Activated CD4-positive, CD25-positive, alpha-beta regulatory T cell treated with anti-CD3 and anti-CD28 coated beads, Interleukin-2, amount 50 U/mL, for 72 hours (primary cell): ENCODE data around the gene KIRREL1.

Source experiments
- DNase-seq: peaks from one replicate; pipeline ENCODE4 v3.0.0; 2021

The KIRREL1 gene

DNA sequence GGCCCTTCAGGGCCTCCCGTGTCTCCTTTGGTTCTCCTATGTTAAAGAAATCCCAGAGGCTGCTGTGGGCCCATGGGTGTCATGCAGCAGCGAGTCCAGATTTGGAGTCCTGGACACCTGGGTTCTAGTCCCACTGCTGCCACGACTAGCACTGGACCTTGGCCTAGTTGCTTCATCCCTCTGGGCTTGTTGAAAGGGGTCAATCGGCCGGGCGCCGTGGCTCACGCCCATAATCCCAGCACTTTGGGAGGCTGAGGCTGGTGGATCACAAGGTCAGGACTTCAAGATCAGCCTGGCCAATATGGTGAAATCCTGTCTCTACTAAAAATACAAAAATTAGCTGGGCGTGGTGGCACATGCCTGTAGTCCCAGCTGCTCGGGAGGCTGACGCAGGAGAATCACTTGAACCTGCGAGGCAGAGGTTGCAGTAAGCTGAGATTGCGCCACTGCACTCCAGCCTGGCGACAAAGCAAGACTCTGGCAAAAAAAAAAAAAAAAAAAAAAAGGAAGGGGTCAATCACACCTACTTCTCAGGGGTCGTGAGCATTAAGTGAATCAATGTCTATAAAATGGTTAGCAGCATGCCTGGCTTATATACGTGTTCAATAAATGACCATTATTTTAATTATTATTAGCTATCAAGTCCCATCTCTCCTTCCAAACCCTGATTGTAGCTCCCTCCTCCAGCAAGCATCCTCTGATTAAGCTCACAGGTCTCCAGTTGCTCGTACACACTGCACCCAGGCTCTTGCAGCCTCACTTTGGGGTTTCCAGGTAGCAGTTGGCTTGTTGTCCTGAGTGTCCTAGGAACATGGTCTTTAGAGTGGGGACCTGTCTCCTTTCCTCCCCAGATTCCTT is 43.8 kb downstream of the KIRREL1 start:
- no peak for DNase-seq

DNA sequence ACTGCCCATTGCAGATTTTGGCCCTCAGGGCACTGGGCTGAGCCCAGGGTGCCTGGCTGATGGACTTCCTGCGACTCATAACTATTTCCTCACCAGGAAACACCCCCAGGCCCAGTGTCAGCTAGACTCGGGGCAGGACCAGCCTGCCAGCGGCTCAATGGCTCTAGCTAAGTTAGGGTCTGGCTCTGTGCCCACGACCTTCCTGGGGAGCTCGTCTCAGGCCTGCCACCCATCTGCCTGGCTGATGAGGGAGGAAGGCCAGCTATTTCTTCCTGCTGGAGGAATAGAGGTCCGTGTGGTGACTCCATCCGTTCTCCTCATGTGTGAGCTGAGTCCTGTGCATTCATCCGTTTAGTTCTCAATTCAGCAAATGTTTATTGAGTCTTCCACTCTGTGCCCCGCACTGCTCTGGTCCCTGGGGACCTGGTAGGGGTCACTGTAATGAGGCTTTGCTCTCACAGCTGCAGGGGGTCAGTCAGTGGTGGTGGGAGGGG is 44.5 kb downstream of the KIRREL1 start:
- DNase-seq, result no peak

DNA sequence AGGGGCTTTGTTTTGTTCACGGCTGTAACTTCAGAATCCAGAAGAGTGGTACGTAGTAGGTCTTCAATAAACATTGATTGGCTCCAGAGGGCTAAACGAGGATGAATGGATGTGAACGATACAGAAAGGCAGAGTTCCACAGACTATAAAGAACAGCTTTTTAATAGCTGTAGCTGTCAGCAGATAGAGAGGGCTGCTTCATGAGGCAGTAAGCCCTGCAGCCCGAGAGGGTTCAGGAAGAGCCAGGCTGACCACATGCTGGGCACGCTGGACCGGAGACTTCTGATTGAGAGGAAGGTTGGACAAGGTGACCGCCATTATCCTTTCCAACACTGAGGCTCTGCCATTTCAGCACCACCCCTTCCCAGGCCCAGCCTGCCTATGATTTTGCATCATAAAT is 45.3 kb downstream of the KIRREL1 start:
- no peak for DNase-seq

DNA sequence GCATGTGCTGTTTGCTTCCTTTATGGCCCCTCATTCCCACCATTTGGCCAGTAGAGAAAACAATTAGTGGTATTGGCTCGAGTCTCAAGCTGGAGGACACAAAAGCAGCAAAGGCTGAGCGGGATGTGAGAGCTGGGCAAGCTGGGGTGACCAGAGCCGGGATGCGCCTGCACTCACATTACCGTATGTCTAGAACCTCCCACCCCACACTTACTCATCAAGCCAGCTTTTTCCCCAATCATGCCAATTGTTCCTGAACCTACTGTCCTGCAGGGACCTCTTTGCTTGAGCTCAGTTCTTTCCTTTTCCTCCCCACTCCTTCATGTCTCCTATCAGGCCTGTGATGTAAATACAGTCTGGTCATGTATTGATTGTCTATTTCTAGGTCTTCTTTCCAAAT is 45.9 kb downstream of the KIRREL1 start:
- no peak for DNase-seq

DNA sequence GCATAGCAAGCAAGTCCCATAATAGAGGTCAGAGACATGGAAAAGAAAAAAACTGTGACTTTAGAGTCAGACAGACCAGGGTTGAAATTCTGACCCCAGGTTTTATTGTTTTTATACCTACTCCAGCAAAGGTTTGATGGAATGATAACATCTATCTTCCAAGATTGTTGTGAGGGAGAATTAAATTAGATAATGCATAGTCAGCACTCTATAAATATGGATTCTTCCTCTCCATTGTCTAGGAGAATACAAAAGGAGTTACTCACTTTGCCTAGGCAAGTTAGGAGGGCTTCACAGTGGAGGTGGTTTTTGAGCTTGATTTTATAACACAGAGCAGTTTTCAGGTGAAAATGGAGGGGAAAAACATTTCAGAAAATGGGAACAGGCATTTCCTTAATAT is 46.9 kb downstream of the KIRREL1 start:
- no peak for DNase-seq

DNA sequence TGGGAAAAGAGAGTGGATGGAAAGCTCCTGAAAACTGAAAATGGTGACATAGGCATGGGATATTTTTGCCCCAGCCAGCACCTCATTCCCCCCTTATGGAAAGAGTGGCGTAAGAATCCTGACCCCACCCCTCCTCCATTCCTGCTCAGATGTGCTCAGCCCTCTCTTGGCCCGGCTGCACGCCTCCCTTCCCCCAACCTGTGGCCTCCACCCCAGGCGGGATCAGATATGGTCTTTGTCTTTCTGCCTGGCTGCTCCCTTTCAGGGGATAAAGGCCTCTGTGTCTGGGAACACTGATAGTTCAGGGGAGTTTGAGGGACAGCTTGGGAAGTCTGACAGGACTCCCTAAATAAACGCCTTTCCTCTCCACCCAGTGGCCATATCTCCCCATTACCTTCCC is 49.8 kb downstream of the KIRREL1 start:
- DNase-seq, result no peak

DNA sequence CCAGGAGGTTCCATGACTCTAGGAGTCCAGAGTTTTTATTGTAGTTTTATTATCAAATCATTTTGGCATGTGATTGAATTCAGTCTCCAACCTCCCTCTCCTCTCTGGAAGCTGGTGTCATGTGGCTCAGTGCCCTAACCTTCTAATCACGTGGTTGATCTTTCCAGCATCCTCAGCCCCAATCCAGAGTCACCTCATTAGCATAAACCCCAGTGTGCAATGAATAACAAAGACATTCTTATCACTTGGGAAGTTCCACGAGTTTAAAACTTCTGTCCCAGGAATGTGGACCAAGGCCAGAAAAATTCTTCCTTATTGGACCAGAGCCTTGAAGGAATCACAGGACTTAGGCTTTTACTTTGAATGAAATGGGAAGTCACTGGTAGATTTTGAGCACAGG is 52.2 kb downstream of the KIRREL1 start:
- DNase-seq, result no peak

DNA sequence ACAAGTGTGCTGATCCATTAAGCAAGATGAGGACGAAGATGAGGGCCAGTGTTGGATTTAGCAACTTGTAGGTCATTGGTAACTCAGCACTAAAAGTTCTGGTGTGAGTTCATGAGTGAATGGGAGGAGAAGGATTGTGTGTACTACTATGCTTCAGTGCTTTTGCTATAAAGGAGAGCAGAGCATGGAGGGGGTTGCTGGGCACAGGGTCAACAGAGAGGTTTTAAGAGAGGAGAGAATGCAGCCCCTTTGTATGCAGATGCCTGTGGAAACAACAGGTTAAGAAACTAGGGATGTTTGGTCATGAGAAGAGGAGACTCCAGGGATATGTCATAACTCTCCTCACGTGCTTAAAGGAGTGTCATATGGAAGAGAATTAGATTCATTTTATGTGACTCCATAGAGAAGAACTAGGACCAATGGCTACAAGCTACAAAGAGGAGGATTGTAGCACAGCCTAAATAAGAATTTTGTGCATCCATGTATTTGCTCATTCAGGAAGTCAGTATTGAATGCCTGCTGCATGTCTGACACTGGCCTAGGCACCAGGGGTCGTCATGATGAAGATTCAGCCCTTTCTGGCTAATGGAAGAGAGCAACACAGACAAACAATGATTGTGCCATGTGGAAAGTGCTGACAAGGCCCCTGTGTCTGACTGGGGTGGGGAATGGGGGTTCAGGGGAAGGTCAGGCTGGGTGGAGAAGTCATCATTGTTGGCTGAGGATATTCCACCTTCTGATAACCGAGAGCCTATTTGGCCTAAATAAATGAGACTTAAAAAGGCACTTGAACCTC is 53.5 kb downstream of the KIRREL1 start:
- no peak for DNase-seq

DNA sequence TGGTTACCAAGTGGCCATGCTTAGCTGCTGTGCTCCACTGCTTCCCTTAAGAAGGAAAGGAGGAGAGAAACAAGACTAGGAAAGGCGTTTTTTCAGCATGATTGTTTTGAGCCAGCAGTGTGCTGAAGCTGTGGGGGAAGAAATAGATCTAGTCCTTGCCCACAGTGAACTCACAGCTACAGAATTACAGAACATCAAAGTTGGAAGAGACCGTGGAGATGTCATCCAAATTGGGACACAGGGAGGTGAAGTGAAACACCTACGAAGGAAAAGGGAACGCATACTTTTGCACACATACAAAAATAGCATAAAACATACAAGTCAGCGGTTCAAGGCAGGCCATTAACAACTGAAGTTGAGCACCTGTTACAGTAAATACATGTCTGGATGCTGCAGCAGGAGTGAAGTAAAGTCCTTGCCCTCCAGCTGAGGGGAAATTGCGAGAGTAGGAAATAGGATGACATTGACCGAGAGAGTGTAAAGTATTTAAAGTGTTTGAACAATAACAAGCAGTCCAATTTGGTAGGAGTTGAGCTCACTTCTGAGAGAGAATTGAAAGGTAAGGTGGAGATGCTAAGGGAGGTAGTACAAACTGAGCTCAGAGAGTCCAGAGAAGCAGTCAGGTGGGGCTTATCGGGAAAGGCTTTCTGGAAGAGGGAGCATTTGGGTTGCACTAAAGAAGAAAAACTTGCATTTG is 55.1 kb downstream of the KIRREL1 start:
- DNase-seq, result no peak

DNA sequence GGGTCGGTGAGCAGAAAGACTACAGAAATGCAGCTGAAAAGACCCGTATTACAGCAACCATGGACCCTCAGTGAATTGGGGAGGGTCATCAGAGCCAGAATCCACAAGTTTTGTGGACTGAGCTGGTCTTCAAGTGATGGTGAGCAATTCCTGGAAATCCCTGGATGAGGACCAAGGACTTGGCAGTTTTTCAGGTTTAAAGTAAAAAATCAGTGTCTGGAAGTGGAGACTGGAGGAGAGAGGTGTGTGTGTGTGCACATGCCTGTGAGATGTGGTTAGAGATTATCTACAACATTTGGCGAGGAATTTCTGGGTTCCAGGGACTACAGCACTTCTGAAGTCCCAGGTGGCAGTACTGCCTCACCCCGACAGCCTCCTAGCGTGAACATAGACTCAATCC is 56.4 kb downstream of the KIRREL1 start:
- DNase-seq, result no peak

DNA sequence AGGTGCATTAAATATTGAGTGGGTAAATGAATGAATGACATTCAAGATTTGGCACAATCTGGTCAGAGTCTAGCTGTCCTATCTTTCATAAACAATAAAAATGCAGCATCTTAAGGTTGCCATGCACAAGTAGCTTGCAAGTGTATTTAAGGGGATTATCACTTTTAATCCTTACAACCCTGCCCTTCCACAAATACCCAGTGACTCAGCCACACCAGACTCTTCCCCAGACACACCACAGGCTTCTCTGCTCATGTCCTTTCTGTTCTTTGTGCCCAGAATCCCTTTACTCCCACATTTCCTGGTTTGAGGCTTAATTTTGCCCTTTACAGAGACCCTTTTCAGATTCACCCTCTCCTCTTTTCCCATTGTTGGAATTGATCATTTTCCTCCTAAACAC is 59.8 kb downstream of the KIRREL1 start:
- DNase-seq, result no peak

DNA sequence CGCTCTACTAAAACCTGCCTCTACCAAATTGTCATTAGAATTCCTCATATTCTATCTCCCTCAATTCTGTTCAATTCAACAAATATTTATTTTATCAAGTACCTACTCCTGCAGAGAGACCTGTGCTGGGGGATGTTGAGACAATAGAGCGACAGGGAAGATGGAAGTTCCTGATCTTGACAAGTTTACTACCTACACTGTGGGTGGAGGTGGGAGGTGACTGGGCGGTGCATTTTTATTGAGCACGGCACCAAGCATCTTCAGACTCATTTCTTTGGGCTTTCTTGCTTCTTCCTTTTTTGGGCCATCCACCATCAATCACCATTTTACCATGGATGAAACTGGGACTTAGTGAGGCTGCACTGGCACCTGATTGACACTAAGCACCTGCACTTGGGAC is 61.3 kb downstream of the KIRREL1 start:
- no peak for DNase-seq

DNA sequence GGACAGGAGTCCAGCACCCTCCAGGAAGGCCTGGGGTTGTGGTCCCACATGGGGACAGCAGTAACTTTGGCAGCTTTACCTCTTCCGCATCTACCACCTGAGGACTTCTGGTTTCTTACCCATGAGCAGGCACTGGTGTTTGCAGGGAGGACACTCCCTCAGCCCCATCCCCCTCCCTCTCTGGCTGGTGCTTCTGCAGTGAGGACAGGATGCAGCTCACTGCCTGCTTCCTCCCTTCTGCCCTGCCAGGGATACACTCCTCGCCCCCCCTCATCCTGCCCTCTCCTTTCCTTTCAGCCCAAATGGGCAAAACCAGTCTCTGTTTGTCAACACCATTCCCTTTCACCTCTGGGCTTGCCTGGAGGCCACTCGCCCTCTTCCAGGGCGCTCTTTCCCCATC is 62.4 kb downstream of the KIRREL1 start:
- no peak for DNase-seq

DNA sequence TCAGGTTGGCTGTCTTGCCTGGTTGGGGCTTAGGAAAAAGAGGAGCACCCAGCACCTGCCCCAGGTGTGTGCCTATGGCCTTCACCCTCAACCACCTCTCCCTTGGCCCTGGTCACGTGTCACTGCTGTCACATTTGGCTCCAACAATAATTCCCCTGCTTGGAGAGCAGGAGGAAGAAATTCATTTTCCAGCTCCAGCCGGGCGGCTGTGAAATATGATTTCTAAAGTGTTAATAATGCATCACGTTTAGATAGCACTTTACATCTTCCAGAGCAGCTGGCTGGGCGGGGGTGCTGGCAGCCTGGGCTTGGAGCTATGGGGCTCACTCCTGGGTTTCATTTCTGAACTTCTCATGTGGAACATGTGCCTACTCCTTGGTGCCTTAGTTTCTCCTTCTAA is 63.1 kb downstream of the KIRREL1 start:
- DNase-seq, result no peak

DNA sequence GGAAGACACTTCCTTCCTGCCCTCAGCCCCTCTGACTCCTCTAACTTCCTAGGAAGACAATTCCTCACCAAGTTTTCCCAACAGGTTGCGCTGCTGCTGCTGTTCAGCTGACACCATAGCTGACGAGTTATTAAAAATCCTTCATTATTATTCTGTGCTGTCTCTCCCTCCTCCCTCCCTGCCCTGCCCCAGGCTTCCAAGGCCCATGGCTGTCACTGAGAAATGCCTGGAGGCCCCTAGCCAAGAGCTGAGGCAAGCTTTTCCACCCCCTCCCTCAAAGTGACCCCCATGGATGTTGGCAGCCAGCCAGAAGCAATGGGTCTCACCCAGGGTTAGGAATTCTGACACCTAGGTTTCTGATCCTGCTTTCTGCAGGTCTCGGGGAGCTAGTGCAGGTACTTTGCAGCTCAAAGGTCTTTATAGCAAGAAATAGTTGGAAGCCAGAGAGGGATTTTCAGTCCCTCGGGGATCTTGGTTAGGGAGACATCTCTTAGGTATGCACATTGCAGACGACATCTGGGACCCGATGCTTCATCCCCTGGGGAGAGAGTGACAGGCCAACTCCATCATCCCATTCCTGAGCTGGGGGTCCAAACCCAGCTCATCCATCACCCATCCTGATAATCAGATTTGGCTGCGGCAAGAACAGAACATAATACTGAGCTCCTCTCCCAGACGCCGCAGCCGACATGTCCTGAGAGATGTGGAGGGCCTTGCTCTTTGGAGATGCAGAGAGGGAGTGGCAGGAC is 65.0 kb downstream of the KIRREL1 start:
- no peak for DNase-seq

DNA sequence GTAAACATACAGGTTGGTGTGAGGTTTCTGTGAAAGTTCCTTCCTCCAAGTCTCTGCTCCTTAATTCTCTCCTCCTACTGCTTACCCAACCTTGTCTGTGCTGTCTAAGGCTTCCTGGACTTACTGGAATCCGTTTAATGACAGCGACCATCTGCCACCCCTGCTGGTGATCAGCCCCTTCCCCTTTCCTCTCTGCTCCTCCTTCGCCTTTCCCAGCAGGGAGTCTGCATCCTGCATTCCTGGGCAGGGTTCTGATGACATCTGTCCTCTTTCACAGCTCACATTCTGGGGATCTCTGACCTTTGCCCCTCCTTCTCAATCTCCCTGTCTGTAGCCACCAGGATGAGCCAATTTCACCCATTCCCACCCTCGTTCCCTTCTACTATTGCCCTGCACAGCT is 66.5 kb downstream of the KIRREL1 start:
- no peak for DNase-seq

DNA sequence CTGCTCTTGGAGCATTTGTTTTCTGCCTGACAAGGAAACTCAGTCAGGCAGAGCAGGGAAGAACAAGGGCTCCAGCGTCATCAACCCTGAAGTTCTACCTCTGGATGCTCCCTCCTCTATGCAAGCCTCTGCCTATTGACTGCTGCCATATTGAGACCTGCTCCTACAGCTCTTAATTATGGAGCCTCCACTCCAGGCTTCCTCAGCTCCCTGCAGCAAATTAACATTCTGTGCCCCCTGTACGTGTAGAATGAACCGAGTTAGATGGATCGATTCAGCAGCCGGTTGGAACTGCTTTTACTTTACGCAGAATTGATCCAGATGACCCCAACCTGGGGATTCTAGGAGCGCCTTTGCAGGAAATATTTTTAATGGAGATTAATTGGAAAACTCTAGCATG is 68.7 kb downstream of the KIRREL1 start:
- no peak for DNase-seq

DNA sequence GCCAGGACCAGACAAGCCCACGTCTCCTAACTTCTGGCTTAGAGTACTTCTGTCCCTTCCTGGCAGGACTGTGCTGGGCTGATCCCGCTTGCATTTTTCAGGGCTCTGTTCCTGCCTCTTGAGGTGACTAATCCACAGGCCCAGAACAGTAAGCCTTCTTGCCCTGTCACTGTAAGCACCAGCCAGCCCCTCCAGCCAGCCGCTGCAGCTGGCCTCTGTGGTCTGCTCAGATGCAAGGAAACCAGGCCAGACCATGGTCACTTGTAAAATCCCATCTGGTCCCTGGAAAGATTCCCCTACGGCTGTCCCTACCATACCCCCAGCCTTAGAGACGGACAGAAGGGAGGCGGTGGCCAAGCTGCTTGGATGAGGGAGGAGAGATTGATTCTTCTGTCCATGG is 74.2 kb downstream of the KIRREL1 start:
- no peak for DNase-seq

DNA sequence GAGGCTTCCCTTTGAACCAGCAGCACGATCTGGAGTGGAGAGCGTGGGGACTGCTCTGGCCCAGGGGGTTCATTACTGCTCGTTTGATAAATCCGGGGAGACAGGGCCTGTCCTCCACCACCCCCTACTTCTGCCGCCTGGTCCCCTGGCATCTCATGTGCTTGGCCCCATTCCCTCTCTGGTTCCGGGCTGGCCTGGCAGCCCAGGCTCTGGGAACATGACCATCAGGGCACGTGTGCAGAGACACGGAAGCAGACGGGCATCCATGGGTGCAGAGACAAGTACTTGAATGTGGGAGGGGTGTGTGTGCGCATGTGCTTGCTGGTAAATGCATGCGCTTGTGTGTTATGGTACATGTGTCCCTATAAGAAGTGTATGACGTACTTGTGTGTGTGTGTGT is 75.5 kb downstream of the KIRREL1 start:
- DNase-seq, result no peak

DNA sequence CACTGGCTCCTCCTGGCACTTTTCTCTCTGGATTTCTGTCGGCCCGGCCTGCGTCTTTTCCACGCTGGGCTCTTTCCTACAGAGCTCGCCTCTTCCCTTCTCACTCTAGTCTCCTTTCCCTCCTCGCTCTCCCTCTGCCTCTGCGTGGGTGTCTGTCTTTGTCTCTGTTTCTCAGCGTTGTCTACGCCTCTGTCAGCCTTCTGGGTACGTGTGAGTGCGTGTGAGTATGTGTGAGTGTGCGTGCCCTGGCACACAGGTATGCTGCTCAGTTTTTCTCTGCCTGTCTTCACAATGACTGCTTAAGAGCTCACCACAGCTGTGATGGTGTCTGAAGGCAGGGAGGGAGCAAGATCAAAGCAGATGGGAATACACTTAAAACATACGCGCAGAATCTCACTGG is 77.7 kb downstream of the KIRREL1 start:
- no peak for DNase-seq

DNA sequence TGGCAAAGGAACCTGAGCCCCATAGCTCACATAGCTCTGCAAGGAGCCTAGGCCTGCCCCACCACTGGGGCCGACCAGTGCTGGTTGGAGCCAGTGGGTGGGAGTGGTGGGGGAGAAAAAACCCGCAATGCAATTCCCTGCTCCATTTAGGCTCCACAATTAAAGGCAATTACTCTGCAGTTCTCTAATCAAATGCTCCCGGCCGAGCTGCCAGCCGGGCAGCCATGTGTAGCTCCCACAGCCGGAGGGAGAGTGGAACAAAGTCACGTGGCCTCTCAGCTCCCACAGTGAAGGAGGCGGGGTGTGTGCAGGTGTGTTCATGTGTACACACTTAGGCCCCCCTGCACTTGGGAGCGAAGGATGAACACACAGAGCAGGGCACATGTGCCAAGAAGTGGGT is 81.6 kb downstream of the KIRREL1 start:
- no peak for DNase-seq

DNA sequence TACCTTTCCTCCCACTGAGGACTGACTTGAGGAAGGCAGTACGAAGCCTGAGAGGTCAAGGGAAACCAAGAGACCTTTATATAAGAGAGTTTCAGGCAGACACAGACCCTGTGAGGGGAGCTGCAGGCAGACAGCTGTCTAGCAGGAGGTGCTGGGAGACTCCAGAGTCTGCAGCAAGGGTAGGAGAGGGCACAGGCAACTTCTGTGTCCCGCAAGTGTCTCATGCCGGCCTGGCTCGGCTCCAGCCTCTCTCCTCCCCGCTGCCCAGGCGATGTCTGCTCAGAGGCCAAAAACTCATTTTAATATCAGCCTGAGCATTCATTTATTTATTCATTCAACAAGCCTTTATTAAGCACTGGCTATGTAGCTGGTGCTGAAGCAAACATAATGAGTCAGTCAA is 83.0 kb downstream of the KIRREL1 start:
- DNase-seq, result no peak
